Ishikawa (cell line): Measurements from ENCODE around the gene SGSH.
A peak's percentile ranks its signal among the peaks of the same experiment; 100 is the strongest.

Experiments
- CEBPB ChIP-seq: IDR thresholded peaks from 2 replicates; pipeline ENCODE4 v1.6.1; 2012
- CREB1 ChIP-seq: IDR thresholded peaks from 2 replicates; pipeline ENCODE4 v1.6.1; 2012; ENCODE audit warnings: low read depth
- EGR1 ChIP-seq: IDR thresholded peaks from 2 replicates; pipeline ENCODE4 v1.6.1; 2012
- EP300 ChIP-seq: IDR thresholded peaks from 2 replicates; pipeline ENCODE4 v1.6.1; 2012; ENCODE audit warnings: borderline replicate concordance
- FOXM1 ChIP-seq: IDR thresholded peaks from 2 replicates; pipeline ENCODE4 v1.6.1; 2012; ENCODE audit warnings: low read depth, borderline replicate concordance
- NFIC ChIP-seq: IDR thresholded peaks from 2 replicates; pipeline ENCODE4 v1.6.1; 2012
- RAD21 ChIP-seq: IDR thresholded peaks from 2 replicates; pipeline ENCODE4 v1.6.1; 2012; ENCODE audit warnings: low read depth
- TAF1 ChIP-seq: IDR thresholded peaks from 2 replicates; pipeline ENCODE4 v1.6.1; 2012; ENCODE audit warnings: low read depth, mild to moderate bottlenecking
- TCF12 ChIP-seq: IDR thresholded peaks from 2 replicates; pipeline ENCODE4 v1.6.1; 2012; ENCODE audit warnings: low read depth
- TEAD4 ChIP-seq: IDR thresholded peaks from 2 replicates; pipeline ENCODE4 v1.6.1; 2012
- YY1 ChIP-seq: IDR thresholded peaks from 2 replicates; pipeline ENCODE4 v1.6.1; 2012; ENCODE audit warnings: low read depth
- ZBTB7A ChIP-seq: IDR thresholded peaks from 2 replicates; pipeline ENCODE4 v1.6.1; 2012; ENCODE audit warnings: low read depth
- TF ChIP-seq, protein P1 (sequence below): IDR thresholded peaks from 2 replicates; pipeline ENCODE4 v1.6.1; 2012
- TF ChIP-seq, protein P2 (sequence below): IDR thresholded peaks from 2 replicates; pipeline ENCODE4 v1.6.1; 2012; ENCODE audit warnings: low read depth, mild to moderate bottlenecking
- TF ChIP-seq, protein P3 (sequence below): IDR thresholded peaks from 2 replicates; pipeline ENCODE4 v1.6.1; 2012

The SGSH gene

DNA sequence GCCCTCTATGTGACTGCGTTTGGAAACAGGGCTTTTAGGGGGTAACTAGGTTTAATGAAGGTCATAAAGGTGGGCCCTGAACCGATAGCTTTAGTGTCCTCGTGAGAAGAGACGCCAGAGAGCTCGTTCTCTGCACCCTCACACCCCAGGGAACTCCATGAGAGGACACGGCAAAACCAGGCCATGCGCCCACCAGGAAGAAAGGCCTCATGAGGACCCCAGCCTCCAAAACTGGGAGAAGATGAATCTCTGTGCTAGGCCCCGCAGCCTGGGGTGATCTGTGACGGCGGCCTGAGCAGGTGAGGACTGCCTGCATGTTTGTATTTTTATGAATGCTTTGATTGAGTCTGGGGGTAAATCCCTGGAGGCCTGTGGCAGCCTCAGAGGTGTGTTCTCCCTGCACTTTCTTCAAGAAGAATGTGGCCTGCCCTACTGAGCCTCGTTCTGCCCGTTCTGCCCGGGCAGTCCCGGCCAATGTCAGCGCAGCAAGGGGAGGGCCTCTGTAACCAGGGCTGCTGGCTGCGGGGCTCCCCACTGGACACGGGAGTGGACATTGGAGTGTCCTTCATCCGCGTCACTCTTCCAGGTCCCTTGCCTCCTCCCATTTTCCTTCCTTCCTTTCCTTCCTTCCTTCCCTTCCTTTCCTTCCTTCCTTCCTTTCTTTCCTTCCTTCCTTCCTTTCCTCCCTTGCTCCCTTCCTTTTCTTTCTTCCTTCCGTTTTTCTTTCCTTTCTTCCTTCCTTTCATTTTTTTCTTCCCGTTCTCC is 33.7 kb upstream of the SGSH start:
- TF ChIP-seq, protein P1, sequence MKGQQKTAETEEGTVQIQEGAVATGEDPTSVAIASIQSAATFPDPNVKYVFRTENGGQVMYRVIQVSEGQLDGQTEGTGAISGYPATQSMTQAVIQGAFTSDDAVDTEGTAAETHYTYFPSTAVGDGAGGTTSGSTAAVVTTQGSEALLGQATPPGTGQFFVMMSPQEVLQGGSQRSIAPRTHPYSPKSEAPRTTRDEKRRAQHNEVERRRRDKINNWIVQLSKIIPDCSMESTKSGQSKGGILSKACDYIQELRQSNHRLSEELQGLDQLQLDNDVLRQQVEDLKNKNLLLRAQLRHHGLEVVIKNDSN: no peak
- TF ChIP-seq FOXM1: no peak
- TF ChIP-seq, protein P2, sequence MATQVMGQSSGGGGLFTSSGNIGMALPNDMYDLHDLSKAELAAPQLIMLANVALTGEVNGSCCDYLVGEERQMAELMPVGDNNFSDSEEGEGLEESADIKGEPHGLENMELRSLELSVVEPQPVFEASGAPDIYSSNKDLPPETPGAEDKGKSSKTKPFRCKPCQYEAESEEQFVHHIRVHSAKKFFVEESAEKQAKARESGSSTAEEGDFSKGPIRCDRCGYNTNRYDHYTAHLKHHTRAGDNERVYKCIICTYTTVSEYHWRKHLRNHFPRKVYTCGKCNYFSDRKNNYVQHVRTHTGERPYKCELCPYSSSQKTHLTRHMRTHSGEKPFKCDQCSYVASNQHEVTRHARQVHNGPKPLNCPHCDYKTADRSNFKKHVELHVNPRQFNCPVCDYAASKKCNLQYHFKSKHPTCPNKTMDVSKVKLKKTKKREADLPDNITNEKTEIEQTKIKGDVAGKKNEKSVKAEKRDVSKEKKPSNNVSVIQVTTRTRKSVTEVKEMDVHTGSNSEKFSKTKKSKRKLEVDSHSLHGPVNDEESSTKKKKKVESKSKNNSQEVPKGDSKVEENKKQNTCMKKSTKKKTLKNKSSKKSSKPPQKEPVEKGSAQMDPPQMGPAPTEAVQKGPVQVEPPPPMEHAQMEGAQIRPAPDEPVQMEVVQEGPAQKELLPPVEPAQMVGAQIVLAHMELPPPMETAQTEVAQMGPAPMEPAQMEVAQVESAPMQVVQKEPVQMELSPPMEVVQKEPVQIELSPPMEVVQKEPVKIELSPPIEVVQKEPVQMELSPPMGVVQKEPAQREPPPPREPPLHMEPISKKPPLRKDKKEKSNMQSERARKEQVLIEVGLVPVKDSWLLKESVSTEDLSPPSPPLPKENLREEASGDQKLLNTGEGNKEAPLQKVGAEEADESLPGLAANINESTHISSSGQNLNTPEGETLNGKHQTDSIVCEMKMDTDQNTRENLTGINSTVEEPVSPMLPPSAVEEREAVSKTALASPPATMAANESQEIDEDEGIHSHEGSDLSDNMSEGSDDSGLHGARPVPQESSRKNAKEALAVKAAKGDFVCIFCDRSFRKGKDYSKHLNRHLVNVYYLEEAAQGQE: no peak
- no peak for TF ChIP-seq NFIC
- TF ChIP-seq TAF1: 0 out of 2 replicates have a peak, but pooled peaks have one; percentile 13
- no peak for TF ChIP-seq YY1
- no peak for TF ChIP-seq TCF12
- no peak for TF ChIP-seq EGR1
- TF ChIP-seq, protein P3, sequence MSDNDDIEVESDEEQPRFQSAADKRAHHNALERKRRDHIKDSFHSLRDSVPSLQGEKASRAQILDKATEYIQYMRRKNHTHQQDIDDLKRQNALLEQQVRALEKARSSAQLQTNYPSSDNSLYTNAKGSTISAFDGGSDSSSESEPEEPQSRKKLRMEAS: peak; percentile 72
- no peak; the same call in 1 of the 2 replicates for TF ChIP-seq ZBTB7A
- no peak for TF ChIP-seq CEBPB
- TF ChIP-seq TEAD4: peak; percentile 45; the same call in 1 of the 2 replicates

DNA sequence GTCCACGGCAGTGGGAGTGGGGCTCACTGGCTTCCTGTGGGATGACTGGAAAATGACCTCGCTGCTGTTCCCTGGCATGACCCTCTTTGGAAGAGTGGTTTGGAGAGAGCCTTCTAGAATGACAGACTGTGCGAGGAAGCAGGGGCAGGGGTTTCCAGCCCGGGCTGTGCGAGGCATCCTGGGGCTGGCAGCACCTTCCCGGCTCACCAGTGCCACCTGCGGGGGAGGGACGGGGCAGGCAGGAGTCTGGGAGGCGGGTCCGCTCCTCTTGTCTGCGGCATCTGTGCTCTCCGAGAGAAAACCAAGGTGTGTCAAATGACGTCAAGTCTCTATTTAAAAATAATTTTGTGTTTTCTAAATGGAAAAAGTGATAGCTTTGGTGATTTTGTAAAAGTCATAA is 32.7 kb upstream of the SGSH start:
- peak; percentile 66 for TF ChIP-seq RAD21
- TF ChIP-seq, protein P1: no peak

DNA sequence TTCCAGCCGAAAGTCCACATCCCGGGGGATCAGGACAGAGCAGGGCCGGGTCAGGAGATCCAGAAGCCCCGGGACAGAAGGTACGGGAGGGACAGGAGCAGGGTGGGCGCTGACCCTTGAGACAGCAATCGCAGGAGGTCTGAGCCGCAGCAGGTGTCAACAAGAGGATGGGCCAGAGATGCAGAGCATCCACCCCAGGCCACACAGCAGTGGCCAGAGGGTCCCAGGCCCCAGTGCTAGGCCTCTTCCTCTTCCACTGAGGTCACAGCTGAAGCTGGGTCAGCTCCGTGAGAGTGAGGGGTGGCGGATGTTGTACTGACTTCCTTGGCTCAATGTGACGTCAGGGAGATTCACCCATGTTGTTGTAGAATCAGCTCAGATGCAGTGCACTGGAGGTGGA is 31.8 kb upstream of the SGSH start:
- no peak for TF ChIP-seq NFIC
- no peak for TF ChIP-seq ZBTB7A

DNA sequence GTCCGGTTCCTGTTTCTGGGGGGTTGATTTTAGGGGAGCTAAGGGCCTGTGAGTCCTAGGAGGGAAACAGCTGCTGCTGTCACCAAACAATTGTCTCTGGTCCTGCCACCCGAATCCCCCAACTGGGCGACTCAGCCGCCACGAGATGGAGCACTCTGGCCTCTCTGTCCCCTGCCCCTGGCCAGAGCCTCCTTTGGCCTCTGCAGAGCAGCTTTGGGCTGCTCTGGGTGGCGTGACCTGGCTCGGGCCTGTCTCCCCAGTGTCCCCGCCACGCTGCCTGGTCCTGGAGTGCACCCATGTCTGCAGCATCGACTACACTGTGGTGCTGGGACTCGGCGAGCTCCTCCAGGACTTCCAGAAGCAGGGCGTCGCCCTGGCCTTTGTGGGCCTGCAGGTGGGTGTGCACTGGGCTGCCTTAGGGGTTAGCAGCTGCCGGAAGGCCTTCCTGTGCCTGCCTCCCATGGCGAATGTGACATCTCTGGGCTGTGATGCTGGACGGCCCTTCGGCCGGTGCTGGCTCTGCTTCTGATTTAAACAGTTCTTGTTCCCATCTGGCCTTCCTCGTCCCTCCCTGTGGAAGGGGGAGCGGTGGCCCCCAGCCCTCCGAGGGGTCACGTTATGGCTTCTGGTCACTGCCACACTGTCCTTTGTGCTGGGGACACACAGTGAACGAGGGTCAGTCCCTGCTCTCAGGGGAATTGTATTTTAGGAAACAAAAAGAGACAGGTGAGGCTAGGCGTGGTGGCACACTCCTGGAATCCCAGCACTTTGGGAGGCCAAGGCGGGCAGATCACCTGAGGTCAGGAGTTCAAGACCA is 29.0 kb upstream of the SGSH start:
- TF ChIP-seq CREB1 (no peak), TAF1 (no peak), TEAD4 (no peak), FOXM1 (no peak), EGR1 (no peak), RAD21 (no peak), EP300 (no peak), YY1 (no peak), NFIC (no peak), ZBTB7A (no peak), TCF12 (no peak)
- TF ChIP-seq, protein P1: no peak
- TF ChIP-seq, protein P2: no peak
- TF ChIP-seq, protein P3: no peak

DNA sequence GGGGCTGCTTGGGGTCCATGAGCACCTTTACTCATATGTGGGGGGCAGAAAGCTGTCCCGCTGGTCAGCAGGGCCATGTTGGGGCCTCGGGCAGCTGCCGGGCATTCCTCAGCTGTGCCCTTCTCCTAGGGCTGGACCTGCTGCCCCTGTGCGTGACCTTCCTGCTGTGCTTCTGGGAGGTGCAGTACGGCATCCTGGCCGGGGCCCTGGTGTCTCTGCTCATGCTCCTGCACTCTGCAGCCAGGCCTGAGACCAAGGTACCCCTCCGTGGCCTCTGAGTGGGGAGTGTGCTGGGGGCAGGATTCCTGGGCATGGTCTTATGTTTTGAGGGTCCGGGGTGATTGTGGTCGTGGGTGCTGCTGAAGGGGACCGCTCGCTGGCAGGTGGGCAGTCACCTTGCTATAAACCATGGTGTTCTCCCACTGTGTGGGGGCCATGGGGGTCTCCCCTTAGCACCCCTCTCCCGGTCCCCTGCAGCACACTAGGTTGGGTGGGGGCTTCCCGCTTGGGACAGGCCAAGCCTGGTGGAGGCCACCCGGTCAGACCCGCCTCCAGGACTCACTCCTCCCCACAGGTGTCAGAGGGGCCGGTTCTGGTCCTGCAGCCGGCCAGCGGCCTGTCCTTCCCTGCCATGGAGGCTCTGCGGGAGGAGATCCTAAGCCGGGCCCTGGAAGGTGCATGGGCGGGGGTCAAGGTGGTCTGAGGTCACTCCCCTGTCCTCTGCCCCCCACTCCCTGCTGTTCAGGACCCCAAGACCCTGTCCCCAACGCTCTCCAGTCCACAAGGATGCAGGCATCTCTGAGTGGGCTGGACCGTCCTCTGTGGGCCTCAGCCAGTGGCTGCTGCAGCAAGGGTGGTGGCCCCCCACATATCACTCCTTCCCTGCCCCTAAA is 28.1 kb upstream of the SGSH start:
- no peak for TF ChIP-seq EGR1
- TF ChIP-seq CEBPB: no peak
- no peak for TF ChIP-seq TAF1
- TF ChIP-seq CREB1: no peak
- TF ChIP-seq YY1: no peak
- no peak for TF ChIP-seq TEAD4
- no peak for TF ChIP-seq ZBTB7A
- TF ChIP-seq, protein P2: no peak
- no peak for TF ChIP-seq TCF12
- TF ChIP-seq EP300: no peak
- TF ChIP-seq, protein P3: no peak
- no peak for TF ChIP-seq RAD21
- TF ChIP-seq FOXM1: no peak
- no peak for TF ChIP-seq NFIC
- TF ChIP-seq, protein P1: no peak
